HepG2 (cell line): ENCODE results near the gene PRR19. TPM values are rescaled to one million over a fixed set of nuclear protein-coding genes. Genes with fewer than 3 reads are reported as not detected.
A peak's percentile ranks its signal among the peaks of the same experiment; 100 is the strongest.

Experiments
- HOXA5 ChIP-seq: sonication (generic); formaldehyde crosslinking; IDR thresholded peaks from 2 replicates; pipeline ENCODE4 v1.4.0; 2020; ENCODE audit warnings: missing genetic modification reagents
- KAT7 ChIP-seq: IDR thresholded peaks from 2 replicates; pipeline ENCODE4 v1.6.1; 2018; ENCODE audit warnings: borderline replicate concordance, missing compliant biosample characterization
- KLF15 ChIP-seq: sonication (generic); formaldehyde crosslinking; IDR thresholded peaks from 2 replicates; pipeline ENCODE4 v1.8.1; 2023; ENCODE audit warnings: borderline replicate concordance, mild to moderate bottlenecking, inconsistent platforms, missing genetic modification reagents, mixed read lengths
- MBNL3 ChIP-seq: fragments of 250-450 bp; sonication (Bioruptor Pico); conservative IDR thresholded peaks from 2 replicates; pipeline ENCODE4 v1.8.0; 2022; ENCODE audit warnings: mild to moderate bottlenecking, inconsistent platforms
- PLRG1 ChIP-seq: fragments of 450-650 bp; conservative IDR thresholded peaks from 2 replicates; pipeline ENCODE4 v1.6.1; 2016
- POGZ ChIP-seq: sonication (generic); formaldehyde crosslinking; IDR thresholded peaks from 2 replicates; pipeline ENCODE4 v1.4.0; 2020; ENCODE audit warnings: mild to moderate bottlenecking, missing genetic modification reagents
- STAG1 ChIP-seq: sonication (generic); formaldehyde crosslinking; IDR thresholded peaks from 2 replicates; pipeline ENCODE4 v1.4.0; 2020; ENCODE audit warnings: missing genetic modification reagents
- TAF1 ChIP-seq: sonication (generic); formaldehyde crosslinking; IDR thresholded peaks from 2 replicates; pipeline ENCODE4 v1.4.0; 2020; ENCODE audit warnings: missing genetic modification reagents
- TAF15 ChIP-seq: fragments of 200-400 bp; formaldehyde crosslinking; IDR thresholded peaks from one replicate; pipeline ENCODE4 v1.6.1; 2018; ENCODE audit warnings: mild to moderate bottlenecking, low read depth, low read length; ENCODE audit not compliant: poor library complexity, severe bottlenecking
- ZBTB42 ChIP-seq: sonication (generic); formaldehyde crosslinking; IDR thresholded peaks from 2 replicates; pipeline ENCODE4 v1.5.0; 2020; ENCODE audit warnings: mild to moderate bottlenecking, missing genetic modification reagents
- ZNF138 ChIP-seq: sonication (generic); formaldehyde crosslinking; IDR thresholded peaks from 2 replicates; pipeline ENCODE4 v1.5.0; 2020; ENCODE audit warnings: mild to moderate bottlenecking, low read depth, missing genetic modification reagents
- ZNF143 ChIP-seq: sonication (generic); formaldehyde crosslinking; IDR thresholded peaks from 2 replicates; pipeline ENCODE4 v1.4.0; 2020; ENCODE audit warnings: missing genetic modification reagents
- ZNF17 ChIP-seq: sonication (generic); formaldehyde crosslinking; IDR thresholded peaks from 2 replicates; pipeline ENCODE4 v1.5.0; 2020; ENCODE audit warnings: mild to moderate bottlenecking, missing genetic modification reagents
- ZNF3 ChIP-seq: IDR thresholded peaks from 2 replicates; pipeline ENCODE4 v1.7.0; 2017; ENCODE audit warnings: inconsistent platforms
- ZNF326 ChIP-seq: sonication (generic); formaldehyde crosslinking; IDR thresholded peaks from 2 replicates; pipeline ENCODE4 v1.4.0; 2020; ENCODE audit warnings: missing genetic modification reagents, borderline replicate concordance
- ZNF577 ChIP-seq: sonication (generic); formaldehyde crosslinking; IDR thresholded peaks from 2 replicates; pipeline ENCODE4 v1.4.0; 2020; ENCODE audit warnings: mild to moderate bottlenecking, low read depth, missing genetic modification reagents, borderline replicate concordance
- ZNF589 ChIP-seq: sonication (generic); formaldehyde crosslinking; conservative IDR thresholded peaks from 2 replicates; pipeline ENCODE4 v1.8.0; 2022; ENCODE audit warnings: mild to moderate bottlenecking, moderate library complexity, missing genetic modification reagents
- polyA plus RNA-seq, 8 experiments: library from polyadenylated mRNA; depleted of rRNA in 3 of 8; stranded (reverse) in 7 of 8; unstranded in 1 of 8; fragments of >200 nt; fragmentation: Illumina TruSeq in 4 of 8; extraction: Trizol in 4 of 8; gene quantifications; 2 replicates each; pipeline versions ENCODE4 v1.2.1 to v1.2.3, GENCODE V29; 2011 to 2016; ENCODE audit warnings: low read depth in 4 of 8, missing spikeins in 1 of 8, mixed read lengths in 1 of 8; ENCODE audit not compliant: insufficient read depth in 1 of 8
- total RNA-seq, 5 experiments: library from RNA; depleted of rRNA; stranded (reverse); fragments of >200 nt; fragmentation: Illumina TruSeq; extraction: Trizol; gene quantifications; 2 replicates each; pipeline ENCODE4 v1.2.3, GENCODE V29; 2016; ENCODE audit warnings: low read depth in 1 of 5
- TF ChIP-seq, protein P1 (sequence below), 2 experiments: sonication (generic) in 1 of 2; formaldehyde crosslinking in 1 of 2; IDR thresholded peaks; 2 replicates each; pipeline versions ENCODE4 v1.4.0 to v1.6.1; 2016 to 2020; ENCODE audit warnings: borderline replicate concordance in 1 of 2, low read depth in 1 of 2, mild to moderate bottlenecking in 1 of 2, missing genetic modification reagents in 1 of 2
- TF ChIP-seq, protein P2 (sequence below): sonication (generic); formaldehyde crosslinking; conservative IDR thresholded peaks from 2 replicates; pipeline ENCODE4 v1.4.0; 2020; ENCODE audit warnings: missing genetic modification reagents
- TF ChIP-seq, protein P3 (sequence below): sonication (generic); formaldehyde crosslinking; IDR thresholded peaks from 2 replicates; pipeline ENCODE4 v1.5.1; 2020; ENCODE audit warnings: mild to moderate bottlenecking, missing genetic modification reagents, borderline replicate concordance

Gene PRR19
- total and polyA plus RNA-seq, 2 of the 13 experiments (the other 11 are each of a cell fraction or from before 2014, with no cell fraction given), result 0.21 to 0.33 TPM

DNA sequence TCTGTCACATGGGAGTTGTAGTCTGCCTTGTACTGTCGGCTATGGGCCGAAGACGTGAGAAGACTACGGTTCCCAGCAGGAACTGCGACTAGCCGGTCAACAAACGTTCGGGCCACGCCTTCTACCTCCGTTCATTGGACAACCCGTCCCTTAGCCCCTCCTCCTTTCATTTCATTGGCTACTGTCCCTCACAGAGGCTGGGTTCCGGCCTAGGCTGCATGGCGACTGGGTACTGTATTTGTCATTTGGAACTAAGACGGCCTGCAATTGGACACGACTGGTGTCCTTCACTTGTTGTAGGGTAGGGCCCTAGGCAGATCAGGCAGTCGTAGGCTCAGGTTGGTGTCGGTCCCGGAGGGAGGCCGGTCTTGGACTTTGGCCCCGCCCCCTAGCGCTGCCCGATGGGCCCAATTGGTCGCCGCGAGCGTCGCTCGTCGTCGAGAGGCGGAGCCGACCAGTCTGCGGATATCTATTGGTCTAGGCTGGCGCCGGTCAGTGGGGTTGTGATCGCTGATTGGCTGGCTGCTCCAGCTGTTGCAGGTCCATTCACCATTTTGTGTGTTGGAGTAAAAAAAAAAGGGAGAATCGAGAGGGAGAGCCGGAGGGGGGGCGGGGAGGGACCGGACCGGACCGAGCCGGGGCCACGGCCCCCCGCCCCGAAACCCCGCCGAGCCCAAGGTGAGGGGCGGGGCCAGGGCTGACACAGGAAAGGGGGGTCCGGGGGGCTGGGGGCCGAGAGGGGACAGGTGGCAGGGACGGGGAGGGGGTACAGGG, 33.0 kb upstream of the PRR19 start, which contains the start of gene CIC (continued):
- peak; percentile 99 for TF ChIP-seq ZNF143 (CRISPR knock-in tag)
- no peak for TF ChIP-seq ZNF138 (CRISPR knock-in tag)
- TF ChIP-seq PLRG1, result no peak
- TF ChIP-seq, protein P1, sequence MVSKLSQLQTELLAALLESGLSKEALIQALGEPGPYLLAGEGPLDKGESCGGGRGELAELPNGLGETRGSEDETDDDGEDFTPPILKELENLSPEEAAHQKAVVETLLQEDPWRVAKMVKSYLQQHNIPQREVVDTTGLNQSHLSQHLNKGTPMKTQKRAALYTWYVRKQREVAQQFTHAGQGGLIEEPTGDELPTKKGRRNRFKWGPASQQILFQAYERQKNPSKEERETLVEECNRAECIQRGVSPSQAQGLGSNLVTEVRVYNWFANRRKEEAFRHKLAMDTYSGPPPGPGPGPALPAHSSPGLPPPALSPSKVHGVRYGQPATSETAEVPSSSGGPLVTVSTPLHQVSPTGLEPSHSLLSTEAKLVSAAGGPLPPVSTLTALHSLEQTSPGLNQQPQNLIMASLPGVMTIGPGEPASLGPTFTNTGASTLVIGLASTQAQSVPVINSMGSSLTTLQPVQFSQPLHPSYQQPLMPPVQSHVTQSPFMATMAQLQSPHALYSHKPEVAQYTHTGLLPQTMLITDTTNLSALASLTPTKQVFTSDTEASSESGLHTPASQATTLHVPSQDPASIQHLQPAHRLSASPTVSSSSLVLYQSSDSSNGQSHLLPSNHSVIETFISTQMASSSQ (IDR thresholded peaks at IDR 0.05; ENCODE audit: low read depth), result no peak
- TF ChIP-seq, protein P1 (CRISPR knock-in tag; IDR thresholded peaks at IDR 0.05; ENCODE audit: borderline replicate concordance), result 0 out of 2 replicates have a peak, but pooled peaks have one; percentile 21
- no peak for TF ChIP-seq KLF15
- no peak for TF ChIP-seq KAT7 (CRISPR knock-in tag)
- no peak for TF ChIP-seq ZNF326 (CRISPR knock-in tag)
- no peak for TF ChIP-seq ZNF17
- no peak for TF ChIP-seq MBNL3 (CRISPR knock-in tag)
- peak; percentile 84 for TF ChIP-seq ZNF3 (CRISPR knock-in tag)
- no peak for TF ChIP-seq ZNF577
- TF ChIP-seq, protein P2, sequence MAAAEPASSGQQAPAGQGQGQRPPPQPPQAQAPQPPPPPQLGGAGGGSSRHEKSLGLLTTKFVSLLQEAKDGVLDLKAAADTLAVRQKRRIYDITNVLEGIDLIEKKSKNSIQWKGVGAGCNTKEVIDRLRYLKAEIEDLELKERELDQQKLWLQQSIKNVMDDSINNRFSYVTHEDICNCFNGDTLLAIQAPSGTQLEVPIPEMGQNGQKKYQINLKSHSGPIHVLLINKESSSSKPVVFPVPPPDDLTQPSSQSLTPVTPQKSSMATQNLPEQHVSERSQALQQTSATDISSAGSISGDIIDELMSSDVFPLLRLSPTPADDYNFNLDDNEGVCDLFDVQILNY (CRISPR knock-in tag), result no peak
- no peak for TF ChIP-seq TAF15
- no peak for TF ChIP-seq ZBTB42 (CRISPR knock-in tag)
- no peak for TF ChIP-seq STAG1 (CRISPR knock-in tag)
- TF ChIP-seq POGZ, result no peak
- TF ChIP-seq, protein P3, sequence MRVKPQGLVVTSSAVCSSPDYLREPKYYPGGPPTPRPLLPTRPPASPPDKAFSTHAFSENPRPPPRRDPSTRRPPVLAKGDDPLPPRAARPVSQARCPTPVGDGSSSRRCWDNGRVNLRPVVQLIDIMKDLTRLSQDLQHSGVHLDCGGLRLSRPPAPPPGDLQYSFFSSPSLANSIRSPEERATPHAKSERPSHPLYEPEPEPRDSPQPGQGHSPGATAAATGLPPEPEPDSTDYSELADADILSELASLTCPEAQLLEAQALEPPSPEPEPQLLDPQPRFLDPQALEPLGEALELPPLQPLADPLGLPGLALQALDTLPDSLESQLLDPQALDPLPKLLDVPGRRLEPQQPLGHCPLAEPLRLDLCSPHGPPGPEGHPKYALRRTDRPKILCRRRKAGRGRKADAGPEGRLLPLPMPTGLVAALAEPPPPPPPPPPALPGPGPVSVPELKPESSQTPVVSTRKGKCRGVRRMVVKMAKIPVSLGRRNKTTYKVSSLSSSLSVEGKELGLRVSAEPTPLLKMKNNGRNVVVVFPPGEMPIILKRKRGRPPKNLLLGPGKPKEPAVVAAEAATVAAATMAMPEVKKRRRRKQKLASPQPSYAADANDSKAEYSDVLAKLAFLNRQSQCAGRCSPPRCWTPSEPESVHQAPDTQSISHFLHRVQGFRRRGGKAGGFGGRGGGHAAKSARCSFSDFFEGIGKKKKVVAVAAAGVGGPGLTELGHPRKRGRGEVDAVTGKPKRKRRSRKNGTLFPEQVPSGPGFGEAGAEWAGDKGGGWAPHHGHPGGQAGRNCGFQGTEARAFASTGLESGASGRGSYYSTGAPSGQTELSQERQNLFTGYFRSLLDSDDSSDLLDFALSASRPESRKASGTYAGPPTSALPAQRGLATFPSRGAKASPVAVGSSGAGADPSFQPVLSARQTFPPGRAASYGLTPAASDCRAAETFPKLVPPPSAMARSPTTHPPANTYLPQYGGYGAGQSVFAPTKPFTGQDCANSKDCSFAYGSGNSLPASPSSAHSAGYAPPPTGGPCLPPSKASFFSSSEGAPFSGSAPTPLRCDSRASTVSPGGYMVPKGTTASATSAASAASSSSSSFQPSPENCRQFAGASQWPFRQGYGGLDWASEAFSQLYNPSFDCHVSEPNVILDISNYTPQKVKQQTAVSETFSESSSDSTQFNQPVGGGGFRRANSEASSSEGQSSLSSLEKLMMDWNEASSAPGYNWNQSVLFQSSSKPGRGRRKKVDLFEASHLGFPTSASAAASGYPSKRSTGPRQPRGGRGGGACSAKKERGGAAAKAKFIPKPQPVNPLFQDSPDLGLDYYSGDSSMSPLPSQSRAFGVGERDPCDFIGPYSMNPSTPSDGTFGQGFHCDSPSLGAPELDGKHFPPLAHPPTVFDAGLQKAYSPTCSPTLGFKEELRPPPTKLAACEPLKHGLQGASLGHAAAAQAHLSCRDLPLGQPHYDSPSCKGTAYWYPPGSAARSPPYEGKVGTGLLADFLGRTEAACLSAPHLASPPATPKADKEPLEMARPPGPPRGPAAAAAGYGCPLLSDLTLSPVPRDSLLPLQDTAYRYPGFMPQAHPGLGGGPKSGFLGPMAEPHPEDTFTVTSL (CRISPR knock-in tag), result no peak
- TF ChIP-seq TAF1 (CRISPR knock-in tag), result no peak
- TF ChIP-seq ZNF589 (CRISPR knock-in tag), result no peak
- TF ChIP-seq HOXA5 (CRISPR knock-in tag), result no peak
